Activated T-helper 1 cell treated with anti-CD3 and anti-CD28 coated beads, Interleukin-12 subunit alpha, Interleukin-12 subunit beta, Interleukin-2, Interleukin-4 antibody, amounts not matched to agents 30 ng/mL and 10 ng/mL and 1 ng/mL, durations not matched to agents 14 hours and 24 hours and 36 hours (primary cell): ENCODE measurements around the gene TMEM176B. TPM values are rescaled to one million over a fixed set of nuclear protein-coding genes. Genes with fewer than 3 reads are reported as not detected.

Source experiments
- DNase-seq: peaks from one replicate; pipeline ENCODE4 v3.0.0; 2021; ENCODE audit warnings: low spot score
- H3K27ac Mint-ChIP-seq: one replicate; pipeline ENCODE4 v1.8.0; 2021; ENCODE audit warnings: mild to moderate bottlenecking, mixed read lengths
- H3K27me3 Mint-ChIP-seq: one replicate; pipeline ENCODE4 v1.8.0; 2022; ENCODE audit warnings: mild to moderate bottlenecking, moderate library complexity, mixed read lengths; ENCODE audit not compliant: insufficient read depth
- H3K36me3 Mint-ChIP-seq: one replicate; pipeline ENCODE4 v1.8.0; 2021; ENCODE audit warnings: low read depth, mixed read lengths
- H3K4me1 Mint-ChIP-seq: one replicate; pipeline ENCODE4 v1.8.0; 2021; ENCODE audit warnings: low read depth, mixed read lengths
- H3K4me3 Mint-ChIP-seq: one replicate; pipeline ENCODE4 v1.8.0; 2021; ENCODE audit warnings: mild to moderate bottlenecking, moderate library complexity, mixed read lengths
- H3K9me3 Mint-ChIP-seq: one replicate; pipeline ENCODE4 v1.8.0; 2021; ENCODE audit warnings: mixed read lengths
- intact Hi-C: fragments of 100-400 bp; cut with micrococcal nuclease; formaldehyde crosslinking; loops from one replicate; pipeline ENCODE4 v1.15.1; 2024
- total RNA-seq: library from RNA; stranded (reverse); gene quantifications from 2 replicates; pipeline ENCODE4 v1.2.3, GENCODE V29; 2022

The TMEM176B gene
- not detected in 2 replicates for total RNA-seq

- Mint-ChIP-seq H3K36me3 (no peaks in the 10 kb centered on the region), H3K4me3 (no peak within 1 kb of the TSS), H3K27ac (no peak within 1 kb of the TSS), H3K27me3 (peaks cover 48% of the 10 kb centered on the region), H3K9me3 (no peaks in the 10 kb centered on the region), H3K4me1 (no peaks in the 10 kb centered on the region)
- no peak for DNase-seq
- intact Hi-C loops: no loop called here
Measured at GRCh38 chr7:150799741-150800580, at the start of gene TMEM176B. Gene TMEM176B, minus strand, starts transcription at chr7:150800364. Its CDS starts 3,795 bp downstream, at chr7:150796569.

- Mint-ChIP-seq H3K4me1 (no peaks in the 10 kb centered on the region), H3K36me3 (no peaks in the 10 kb centered on the region), H3K9me3 (no peaks in the 10 kb centered on the region), H3K4me3 (no peak overlapping the region), H3K27me3 (peaks cover 20% of the 10 kb centered on the region), H3K27ac (no peak overlapping the region)
- DNase-seq: no peak
- intact Hi-C loops: no loop called here
Measured at GRCh38 chr7:150849204-150849775, 49.1 kb upstream of the TMEM176B start.

GRCh38 chr7:150848561-150849115 lies 48.5 kb upstream of the TMEM176B start:
- no peak for DNase-seq

GRCh38 chr7:150848111-150848510 lies 47.9 kb upstream of the TMEM176B start:
- peaks cover 20% of the 10 kb centered on the region for H3K27me3 Mint-ChIP-seq
- no peaks in the 10 kb centered on the region for H3K36me3 Mint-ChIP-seq
- intact Hi-C loops: no loop called here
- H3K4me3 Mint-ChIP-seq: no peak overlapping the region
- no peaks in the 10 kb centered on the region for H3K9me3 Mint-ChIP-seq
- H3K4me1 Mint-ChIP-seq: no peaks in the 10 kb centered on the region
- no peak for DNase-seq
- H3K27ac Mint-ChIP-seq: no peak overlapping the region

More at GRCh38 chr7:150848561-150849115, 48.5 kb upstream of the TMEM176B start:
- Mint-ChIP-seq H3K4me1 (no peaks in the 10 kb centered on the region), H3K27ac (no peak overlapping the region), H3K36me3 (no peaks in the 10 kb centered on the region), H3K4me3 (no peak overlapping the region), H3K27me3 (peaks cover 20% of the 10 kb centered on the region), H3K9me3 (no peaks in the 10 kb centered on the region)
- intact Hi-C loops: no loop called here

- Mint-ChIP-seq H3K27ac (no peak overlapping the region), H3K4me1 (no peaks in the 10 kb centered on the region), H3K27me3 (peaks cover 20% of the 10 kb centered on the region), H3K9me3 (no peaks in the 10 kb centered on the region), H3K4me3 (no peak overlapping the region), H3K36me3 (no peaks in the 10 kb centered on the region)
- intact Hi-C loops: no loop called here
- no peak for DNase-seq
Measured at GRCh38 chr7:150847536-150847935, 47.4 kb upstream of the TMEM176B start.

GRCh38 chr7:150846291-150847115 lies 46.3 kb upstream of the TMEM176B start:
- Mint-ChIP-seq H3K27me3 (peaks cover 15% of the 10 kb centered on the region), H3K4me3 (no peak overlapping the region), H3K36me3 (no peaks in the 10 kb centered on the region), H3K27ac (no peak overlapping the region), H3K9me3 (no peaks in the 10 kb centered on the region), H3K4me1 (no peaks in the 10 kb centered on the region)
- no peak for DNase-seq
- intact Hi-C loops: no loop called here

- H3K9me3 Mint-ChIP-seq: no peaks in the 10 kb centered on the region
Measured at GRCh38 chr7:150845421-150845861, 45.3 kb upstream of the TMEM176B start.

GRCh38 chr7:150842716-150843115 lies 42.6 kb upstream of the TMEM176B start:
- peaks cover 25% of the 10 kb centered on the region for H3K27me3 Mint-ChIP-seq
- DNase-seq: no peak
- no peaks in the 10 kb centered on the region for H3K9me3 Mint-ChIP-seq
- H3K27ac Mint-ChIP-seq: no peak overlapping the region
- intact Hi-C loops: no loop called here
- no peak overlapping the region for H3K4me3 Mint-ChIP-seq
- H3K4me1 Mint-ChIP-seq: no peaks in the 10 kb centered on the region
- no peaks in the 10 kb centered on the region for H3K36me3 Mint-ChIP-seq

More at GRCh38 chr7:150845421-150845861, 45.3 kb upstream of the TMEM176B start:
- H3K36me3 Mint-ChIP-seq: no peaks in the 10 kb centered on the region
- no peaks in the 10 kb centered on the region for H3K4me1 Mint-ChIP-seq
- intact Hi-C loops: no loop called here
- H3K4me3 Mint-ChIP-seq: no peak overlapping the region
- no peak overlapping the region for H3K27ac Mint-ChIP-seq
- no peak for DNase-seq
- H3K27me3 Mint-ChIP-seq: peaks cover 23% of the 10 kb centered on the region

- no peak for DNase-seq
- Mint-ChIP-seq H3K9me3 (no peaks in the 10 kb centered on the region), H3K4me3 (no peak overlapping the region), H3K36me3 (no peaks in the 10 kb centered on the region), H3K27me3 (peaks cover 27% of the 10 kb centered on the region), H3K4me1 (no peaks in the 10 kb centered on the region), H3K27ac (no peak overlapping the region)
- intact Hi-C loops: no loop called here
Measured at GRCh38 chr7:150842018-150842417, 41.9 kb upstream of the TMEM176B start.

GRCh38 chr7:150838965-150839650 lies 38.9 kb upstream of the TMEM176B start:
- no peaks in the 10 kb centered on the region for H3K4me1 Mint-ChIP-seq
- no peak for DNase-seq
- H3K27ac Mint-ChIP-seq: no peak overlapping the region
- intact Hi-C loops: no loop called here
- H3K27me3 Mint-ChIP-seq: peaks cover 24% of the 10 kb centered on the region
- H3K4me3 Mint-ChIP-seq: no peak overlapping the region
- no peaks in the 10 kb centered on the region for H3K9me3 Mint-ChIP-seq
- H3K36me3 Mint-ChIP-seq: no peaks in the 10 kb centered on the region

- H3K4me3 Mint-ChIP-seq: no peak overlapping the region
- no peak for DNase-seq
- intact Hi-C loops: no loop called here
Measured at GRCh38 chr7:150835702-150836280, 35.6 kb upstream of the TMEM176B start.

GRCh38 chr7:150835019-150835418 lies 34.9 kb upstream of the TMEM176B start:
- Mint-ChIP-seq H3K27ac (no peak overlapping the region), H3K9me3 (no peaks in the 10 kb centered on the region), H3K4me3 (no peak overlapping the region), H3K4me1 (no peaks in the 10 kb centered on the region), H3K27me3 (peaks cover 25% of the 10 kb centered on the region), H3K36me3 (no peaks in the 10 kb centered on the region)
- no peak for DNase-seq
- intact Hi-C loops: no loop called here

More at GRCh38 chr7:150835702-150836280, 35.6 kb upstream of the TMEM176B start:
- Mint-ChIP-seq H3K27me3 (peaks cover 27% of the 10 kb centered on the region), H3K36me3 (no peaks in the 10 kb centered on the region), H3K4me1 (no peaks in the 10 kb centered on the region), H3K27ac (no peak overlapping the region), H3K9me3 (no peaks in the 10 kb centered on the region)
